ENCODE data around the gene PDE7B. TPM values are rescaled to one million over a fixed set of nuclear protein-coding genes. Genes with fewer than 3 reads are reported as not detected.

Gene PDE7B
- polyA plus RNA-seq, 1 donor (not counting 4 experiments of a cell fraction or from before 2014, with no cell fraction given), result 0.01 TPM

DNA sequence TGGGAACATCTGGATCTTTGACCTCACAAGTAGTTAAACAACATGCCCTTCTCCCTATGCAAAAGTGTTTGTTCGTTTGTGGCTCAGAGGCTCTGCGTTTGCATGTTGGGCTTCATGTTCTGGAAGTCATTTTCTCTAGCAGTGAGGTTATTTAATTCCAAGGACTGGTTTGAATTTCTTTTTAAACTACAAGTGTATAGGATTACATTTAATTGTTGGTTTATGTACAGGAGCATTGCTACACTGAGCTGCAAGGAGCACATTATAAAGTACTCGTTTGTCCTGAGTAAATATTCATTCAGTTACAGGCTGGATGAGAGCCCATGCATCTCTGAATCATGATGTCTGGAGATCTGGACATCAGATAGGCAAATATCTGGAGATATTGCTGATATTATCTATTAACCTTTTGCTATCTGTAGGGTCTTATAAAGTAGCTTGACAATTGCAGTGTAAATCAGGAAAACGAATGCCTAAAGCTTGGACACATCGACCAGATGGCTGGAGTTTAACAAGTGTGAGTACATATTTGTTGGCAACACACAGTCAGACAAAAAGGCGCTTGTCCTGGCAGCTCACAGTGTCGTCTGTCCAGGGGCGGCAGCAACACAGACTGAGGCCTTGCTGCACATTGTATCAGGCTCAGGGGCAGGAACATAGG is 84.6 kb downstream of the PDE7B start:
- no peaks in the 10 kb centered on the region for H3K9me3 ChIP-seq (ENCODE audit: control insufficient read depth, low read depth, low read length)
- H4K20me1 ChIP-seq (ENCODE audit: control insufficient read depth, extremely low read depth, insufficient read depth, low read length), result no peaks in the 10 kb centered on the region
- no peaks in the 10 kb centered on the region for H3K9me1 ChIP-seq (ENCODE audit: control insufficient read depth, extremely low read depth, insufficient read depth, low read length)
- peak; percentile 67 for FAIRE-seq
- no peak for TF ChIP-seq EZH2 (IDR thresholded peaks at IDR 0.05; ENCODE audit: low read length)
- TF ChIP-seq, protein P1, sequence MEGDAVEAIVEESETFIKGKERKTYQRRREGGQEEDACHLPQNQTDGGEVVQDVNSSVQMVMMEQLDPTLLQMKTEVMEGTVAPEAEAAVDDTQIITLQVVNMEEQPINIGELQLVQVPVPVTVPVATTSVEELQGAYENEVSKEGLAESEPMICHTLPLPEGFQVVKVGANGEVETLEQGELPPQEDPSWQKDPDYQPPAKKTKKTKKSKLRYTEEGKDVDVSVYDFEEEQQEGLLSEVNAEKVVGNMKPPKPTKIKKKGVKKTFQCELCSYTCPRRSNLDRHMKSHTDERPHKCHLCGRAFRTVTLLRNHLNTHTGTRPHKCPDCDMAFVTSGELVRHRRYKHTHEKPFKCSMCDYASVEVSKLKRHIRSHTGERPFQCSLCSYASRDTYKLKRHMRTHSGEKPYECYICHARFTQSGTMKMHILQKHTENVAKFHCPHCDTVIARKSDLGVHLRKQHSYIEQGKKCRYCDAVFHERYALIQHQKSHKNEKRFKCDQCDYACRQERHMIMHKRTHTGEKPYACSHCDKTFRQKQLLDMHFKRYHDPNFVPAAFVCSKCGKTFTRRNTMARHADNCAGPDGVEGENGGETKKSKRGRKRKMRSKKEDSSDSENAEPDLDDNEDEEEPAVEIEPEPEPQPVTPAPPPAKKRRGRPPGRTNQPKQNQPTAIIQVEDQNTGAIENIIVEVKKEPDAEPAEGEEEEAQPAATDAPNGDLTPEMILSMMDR (optimal IDR thresholded peaks at IDR 0.05 in 1 of 3, IDR thresholded peaks at IDR 0.05 in 1 of 3, conservative IDR thresholded peaks at IDR 0.05 in 1 of 3; ENCODE audit: extremely low read depth in 1 of 3, insufficient read depth in 2 of 3, low read length in 3 of 3), result no peak
- H3K4me3 ChIP-seq (ENCODE audit: control insufficient read depth in 2 of 3, extremely low read depth in 1 of 3, insufficient read depth in 2 of 3, low read depth in 1 of 3, low read length in 3 of 3), result no peak overlapping the region
- no peak for DNase-seq (ENCODE audit: low read depth, low spot score)
- no peaks in the 10 kb centered on the region for H3K36me3 ChIP-seq (ENCODE audit: control insufficient read depth in 2 of 2, extremely low read depth in 1 of 2, insufficient read depth in 2 of 2, low read length in 2 of 2)
- H3K79me2 ChIP-seq (ENCODE audit: control insufficient read depth, insufficient read depth, low read length), result no peaks in the 10 kb centered on the region
- H3K4me2 ChIP-seq (ENCODE audit: control insufficient read depth, extremely low read depth, insufficient read depth, low read depth, low read length), result peak overlapping the region; percentile 58
- peaks cover 25% of the 10 kb centered on the region for H3K4me1 ChIP-seq (ENCODE audit: control insufficient read depth, extremely low read depth, insufficient read depth, low read length)
- H2AFZ ChIP-seq (ENCODE audit: control insufficient read depth, low read length), result peak overlapping the region; percentile 93
- dilution Hi-C loops (cut with MboI; ENCODE audit: extremely low pct_ligation_motif_present, low sequenced_read_pairs), result no loop called here
- peak overlapping the region; percentile 78 for H3K27ac ChIP-seq (ENCODE audit: control insufficient read depth, insufficient read depth, low read length)
- H3K27me3 ChIP-seq (ENCODE audit: control insufficient read depth, extremely low read depth, insufficient read depth, low read length), result no peaks in the 10 kb centered on the region
- H3K9ac ChIP-seq (ENCODE audit: control insufficient read depth, extremely low read depth, insufficient read depth, low read length), result peak overlapping the region; percentile 1

DNA sequence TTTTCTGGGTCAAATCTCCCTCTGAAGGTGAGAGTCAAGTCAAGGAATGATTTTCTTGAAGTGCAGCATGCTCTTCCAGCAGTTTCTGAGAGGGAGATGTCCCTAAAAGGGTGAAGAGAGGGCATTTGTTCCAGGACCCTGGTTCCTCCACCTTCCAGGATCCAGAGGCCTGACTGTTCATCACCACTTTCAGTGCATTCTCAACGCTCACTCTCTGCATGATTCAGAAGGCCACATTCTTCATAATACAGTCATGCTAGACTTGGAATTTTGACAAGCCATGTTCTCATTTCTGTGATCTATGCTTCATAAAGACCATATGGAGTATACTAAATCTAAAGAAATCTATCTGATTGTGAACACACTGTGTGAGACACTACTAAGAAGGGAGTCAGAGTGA is 85.1 kb downstream of the PDE7B start:
- FAIRE-seq, result peak; percentile 99
- Histone ChIP-seq H3K9ac (ENCODE audit: control insufficient read depth, extremely low read depth, insufficient read depth, low read length) (peak overlapping the region; percentile 1), H3K79me2 (ENCODE audit: control insufficient read depth, insufficient read depth, low read length) (no peaks in the 10 kb centered on the region), H3K27ac (ENCODE audit: control insufficient read depth, insufficient read depth, low read length) (peak overlapping the region; percentile 78), H3K27me3 (ENCODE audit: control insufficient read depth, extremely low read depth, insufficient read depth, low read length) (no peaks in the 10 kb centered on the region), H3K36me3 (ENCODE audit: control insufficient read depth in 2 of 2, extremely low read depth in 1 of 2, insufficient read depth in 2 of 2, low read length in 2 of 2) (no peaks in the 10 kb centered on the region), H3K9me3 (ENCODE audit: control insufficient read depth, low read depth, low read length) (no peaks in the 10 kb centered on the region), H4K20me1 (ENCODE audit: control insufficient read depth, extremely low read depth, insufficient read depth, low read length) (no peaks in the 10 kb centered on the region), H3K4me2 (ENCODE audit: control insufficient read depth, extremely low read depth, insufficient read depth, low read depth, low read length) (peak overlapping the region; percentile 58), H3K4me1 (ENCODE audit: control insufficient read depth, extremely low read depth, insufficient read depth, low read length) (peaks cover 25% of the 10 kb centered on the region), H3K4me3 (ENCODE audit: control insufficient read depth in 2 of 3, extremely low read depth in 1 of 3, insufficient read depth in 2 of 3, low read depth in 1 of 3, low read length in 3 of 3) (no peak overlapping the region), H2AFZ (ENCODE audit: control insufficient read depth, low read length) (peak overlapping the region; percentile 93), H3K9me1 (ENCODE audit: control insufficient read depth, extremely low read depth, insufficient read depth, low read length) (no peaks in the 10 kb centered on the region)
- dilution Hi-C loops (cut with MboI; ENCODE audit: extremely low pct_ligation_motif_present, low sequenced_read_pairs), result no loop called here
- TF ChIP-seq EZH2 (IDR thresholded peaks at IDR 0.05; ENCODE audit: low read length), result no peak
- TF ChIP-seq, protein P1 (optimal IDR thresholded peaks at IDR 0.05 in 1 of 3, IDR thresholded peaks at IDR 0.05 in 1 of 3, conservative IDR thresholded peaks at IDR 0.05 in 1 of 3; ENCODE audit: extremely low read depth in 1 of 3, insufficient read depth in 2 of 3, low read length in 3 of 3), result no peak
- peak; percentile 72 for DNase-seq (ENCODE audit: low read depth, low spot score)
